ENCODE measurements around the gene TATDN2. TPM values are rescaled to one million over a fixed set of nuclear protein-coding genes. Genes with fewer than 3 reads are reported as not detected.

Gene TATDN2
- total and polyA plus RNA-seq, 2 experiments from 2014 or later = 4.8 to 19.1 TPM

GRCh38 chr3:10329495-10330015 lies 81.3 kb downstream of the TATDN2 start (continued):
- no peak for TF ChIP-seq ZNF462 (CRISPR knock-in tag; IDR thresholded peaks at IDR 0.05)
- TF ChIP-seq ZNF114 (CRISPR knock-in tag; IDR thresholded peaks at IDR 0.05) = no peak

GRCh38 chr3:10330319-10330718 lies 82.1 kb downstream of the TATDN2 start:
- H3K27me3 Mint-ChIP-seq (ENCODE audit: insufficient read depth, low read depth, poor library complexity) = peaks cover 8% of the 10 kb centered on the region
- H3K9me2 ChIP-seq (ENCODE audit: insufficient read depth) = no peaks in the 10 kb centered on the region
- H3K4me2 ChIP-seq = no peak overlapping the region
- H3K9me3 Mint-ChIP-seq = no peaks in the 10 kb centered on the region
- H3K27me3 ChIP-seq (ENCODE audit: insufficient read depth) = no peaks in the 10 kb centered on the region
- H3K36me3 ChIP-seq (ENCODE audit: insufficient read depth) = no peaks in the 10 kb centered on the region
- H3K4me1 Mint-ChIP-seq = peaks cover 7% of the 10 kb centered on the region; the same call in 1 of the 3 replicates
- no peaks in the 10 kb centered on the region for H3F3A ChIP-seq (replicated peaks; ENCODE audit: low read depth)
- H3K36me3 Mint-ChIP-seq (ENCODE audit: low read depth) = no peaks in the 10 kb centered on the region
- no peak overlapping the region for H3K4me3 Mint-ChIP-seq
- ATAC-seq (no peak), DNase-seq (ENCODE audit: low spot score) (no peak)
- H3K27ac Mint-ChIP-seq = no peak overlapping the region
- no peaks in the 10 kb centered on the region for H4K20me1 ChIP-seq (replicated peaks; ENCODE audit: insufficient read depth)
- H3K4me1 ChIP-seq (ENCODE audit: insufficient read depth) = no peaks in the 10 kb centered on the region
- H3K4me3 ChIP-seq = no peak overlapping the region
- TF ChIP-seq POLR2AphosphoS5 (IDR thresholded peaks at IDR 0.05; ENCODE audit: low read depth) (no peak), CREB1 (CRISPR knock-in tag; IDR thresholded peaks at IDR 0.05; ENCODE audit: low read depth) (no peak), REST (IDR thresholded peaks at IDR 0.05; ENCODE audit: unreplicated experiment) (no peak), STAT1 (IDR thresholded peaks at IDR 0.05; ENCODE audit: unreplicated experiment) (no peak), CTCF (conservative IDR thresholded peaks at IDR 0.05; ENCODE audit: low read depth in 2 of 2) (no peak), ZNF114 (CRISPR knock-in tag; IDR thresholded peaks at IDR 0.05) (no peak), ZNF331 (CRISPR knock-in tag; IDR thresholded peaks at IDR 0.05; ENCODE audit: low read depth) (no peak)
- no peaks in the 10 kb centered on the region for H3K79me2 ChIP-seq (replicated peaks; ENCODE audit: insufficient read depth)
- H2AFZ ChIP-seq = no peak overlapping the region
- H3K27ac ChIP-seq (ENCODE audit: low read depth) = no peak overlapping the region

Measured in GM23338 (cell line).